Esophagus muscularis mucosa (tissue), 4 donors: ENCODE results near the gene OLA1. TPM values are rescaled to one million over a fixed set of nuclear protein-coding genes. Genes with fewer than 3 reads are reported as not detected.
"Not testable (repeated sequence)": the region's sequence is repeated elsewhere in the genome, so short reads cannot be mapped to it uniquely, and the experiment has no call there.

Experiments used
- DNase-seq: peaks from one replicate; pipeline ENCODE4 v3.0.0-alpha.2; 2017; ENCODE audit errors: extremely low spot score
- H3K27ac ChIP-seq, 4 donors: fragments of 200-600 bp; sonication (generic); replicated peaks in 1 of 4; 1 replicate in 3 of 4; 2 replicates in 1 of 4; pipeline ENCODE4 v1.5.1; 2016 to 2019; ENCODE audit warnings: mild to moderate bottlenecking in 1 of 4
- H3K27me3 ChIP-seq, 4 donors: fragments of 200-600 bp; sonication (generic); one replicate each; pipeline versions ENCODE4 v1.5.1 to v1.6.0; 2016 to 2019
- H3K36me3 ChIP-seq, 4 donors: fragments of 200-600 bp; sonication (generic); one replicate each; pipeline ENCODE4 v1.5.1; 2016 to 2019
- H3K4me1 ChIP-seq, 4 donors: fragments of 200-600 bp; sonication (generic); one replicate each; pipeline ENCODE4 v1.5.1; 2016 to 2019
- H3K4me3 ChIP-seq, 4 donors: fragments of 200-600 bp; sonication (generic); 1 replicate in 2 of 4; 2 replicates in 2 of 4; pipeline ENCODE4 v1.5.1; 2016 to 2019; ENCODE audit warnings: mild to moderate bottlenecking in 4 of 4, moderate library complexity in 1 of 4
- H3K9me3 ChIP-seq, 4 donors: fragments of 200-600 bp; sonication (generic); 1 replicate in 3 of 4; 2 replicates in 1 of 4; pipeline ENCODE4 v1.5.1; 2016 to 2019
- EP300 ChIP-seq: sonication (generic); formaldehyde crosslinking; IDR thresholded peaks from one replicate; pipeline ENCODE4 v1.6.1; 2017; ENCODE audit warnings: antibody characterized with exemption
- POLR2A ChIP-seq: fragments of 450-650 bp; IDR thresholded peaks from one replicate; pipeline ENCODE4 v1.6.1; 2017; ENCODE audit warnings: antibody characterized with exemption, moderate library complexity, mild to moderate bottlenecking, low read depth
- POLR2AphosphoS5 ChIP-seq, 2 donors: sonication (generic); formaldehyde crosslinking; IDR thresholded peaks; one replicate each; pipeline ENCODE4 v1.6.1; 2017; ENCODE audit warnings: antibody characterized with exemption in 2 of 2
- WGBS: methylation state at CpG from one replicate; pipeline ENCODE4 v1.1.5; 2018; 5-methylcytosine and 5-hydroxymethylcytosine counted together
- intact Hi-C: fragments of 100-400 bp; cut with DNase I; formaldehyde crosslinking; loops from one replicate; pipeline ENCODE4 v1.15.1; 2023
- total RNA-seq, 4 donors: library from RNA; depleted of rRNA; stranded (reverse); fragments of >200 nt; gene quantifications; one replicate each; pipeline versions ENCODE4 v1.1.0 to v1.2.1, GENCODE V29; 2016
- TF ChIP-seq, protein P1 (sequence below), 3 experiments: fragments of 200-600 bp in 2 of 3; fragments of 450-650 bp in 1 of 3; sonication (generic) in 2 of 3; IDR thresholded peaks; one replicate each; pipeline ENCODE4 v1.5.1; 2017 to 2019; ENCODE audit warnings: antibody characterized with exemption in 3 of 3, mild to moderate bottlenecking in 2 of 3, moderate library complexity in 1 of 3

Gene OLA1
- total RNA-seq, 4 donors from 2014 or later, result 54.2 to 62.7 (median 60.1) TPM

DNA sequence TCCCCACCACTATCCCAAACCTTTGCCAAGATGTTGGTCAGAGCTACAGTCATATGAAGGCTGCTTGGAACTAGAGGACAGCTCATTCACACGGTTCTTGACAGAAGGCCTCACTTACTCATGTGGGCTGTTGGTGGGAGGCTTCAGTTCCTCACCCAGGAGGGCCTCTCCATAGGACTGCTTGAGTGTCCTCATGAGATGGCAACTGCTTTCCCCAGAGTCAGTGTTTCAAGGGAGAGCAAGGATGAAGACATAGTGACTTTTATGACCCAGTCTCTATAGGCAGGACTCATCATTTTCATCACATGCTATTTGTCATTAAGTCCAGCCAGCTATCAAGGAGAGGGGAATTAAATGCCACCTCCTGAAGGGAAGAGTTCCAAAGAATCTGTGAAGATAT, 33.4 kb upstream of the OLA1 start:
- no peak for DNase-seq

DNA sequence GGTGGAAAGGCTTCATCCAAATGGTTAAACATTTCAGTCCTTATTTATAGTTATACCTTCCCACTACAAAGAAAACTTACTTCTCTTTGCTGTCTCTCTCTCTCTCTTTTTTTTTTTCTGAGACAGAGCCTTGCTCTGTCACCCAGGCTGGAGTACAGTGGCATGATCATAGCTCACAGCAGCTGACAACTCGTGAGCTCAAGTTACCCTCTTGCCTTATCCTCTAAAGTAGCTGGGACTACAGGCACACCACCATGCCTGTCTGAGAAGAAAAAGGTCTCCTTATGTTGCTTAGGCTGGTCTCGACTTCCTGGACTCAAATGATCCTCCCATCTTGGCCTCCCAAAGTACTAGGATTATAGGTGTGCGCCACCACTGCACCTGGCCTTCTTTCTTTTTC, 32.3 kb upstream of the OLA1 start:
- H3K4me3 ChIP-seq, result no peak overlapping the region
- H3K9me3 ChIP-seq, result no peaks in the 10 kb centered on the region
- H3K27me3 ChIP-seq, result no peaks in the 10 kb centered on the region
- 81% methylated on average over 3 of the region's 3 CpGs for WGBS
- no peak for DNase-seq
- H3K36me3 ChIP-seq, result no peaks in the 10 kb centered on the region
- H3K27ac ChIP-seq, result no peak overlapping the region
- no peaks in the 10 kb centered on the region for H3K4me1 ChIP-seq
- intact Hi-C loops, result no loop called here
- TF ChIP-seq, protein P1, sequence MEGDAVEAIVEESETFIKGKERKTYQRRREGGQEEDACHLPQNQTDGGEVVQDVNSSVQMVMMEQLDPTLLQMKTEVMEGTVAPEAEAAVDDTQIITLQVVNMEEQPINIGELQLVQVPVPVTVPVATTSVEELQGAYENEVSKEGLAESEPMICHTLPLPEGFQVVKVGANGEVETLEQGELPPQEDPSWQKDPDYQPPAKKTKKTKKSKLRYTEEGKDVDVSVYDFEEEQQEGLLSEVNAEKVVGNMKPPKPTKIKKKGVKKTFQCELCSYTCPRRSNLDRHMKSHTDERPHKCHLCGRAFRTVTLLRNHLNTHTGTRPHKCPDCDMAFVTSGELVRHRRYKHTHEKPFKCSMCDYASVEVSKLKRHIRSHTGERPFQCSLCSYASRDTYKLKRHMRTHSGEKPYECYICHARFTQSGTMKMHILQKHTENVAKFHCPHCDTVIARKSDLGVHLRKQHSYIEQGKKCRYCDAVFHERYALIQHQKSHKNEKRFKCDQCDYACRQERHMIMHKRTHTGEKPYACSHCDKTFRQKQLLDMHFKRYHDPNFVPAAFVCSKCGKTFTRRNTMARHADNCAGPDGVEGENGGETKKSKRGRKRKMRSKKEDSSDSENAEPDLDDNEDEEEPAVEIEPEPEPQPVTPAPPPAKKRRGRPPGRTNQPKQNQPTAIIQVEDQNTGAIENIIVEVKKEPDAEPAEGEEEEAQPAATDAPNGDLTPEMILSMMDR (IDR thresholded peaks at IDR 0.05), result no peak
- no peak for TF ChIP-seq EP300
- TF ChIP-seq POLR2AphosphoS5 (IDR thresholded peaks at IDR 0.05), result no peak
- TF ChIP-seq POLR2A, result no peak

More for the DNA sequence above, 33.4 kb upstream of the OLA1 start:
- Histone ChIP-seq H3K27me3 (no peaks in the 10 kb centered on the region), H3K4me1 (no peaks in the 10 kb centered on the region), H3K27ac (no peak overlapping the region), H3K36me3 (no peaks in the 10 kb centered on the region), H3K9me3 (no peaks in the 10 kb centered on the region), H3K4me3 (no peak overlapping the region)
- intact Hi-C loops, result no loop called here
- WGBS, result 71% methylated on average over 1 of the region's 1 CpG
- TF ChIP-seq POLR2AphosphoS5 (IDR thresholded peaks at IDR 0.05) (no peak), POLR2A (no peak), EP300 (no peak)
- TF ChIP-seq, protein P1 (IDR thresholded peaks at IDR 0.05), result no peak

DNA sequence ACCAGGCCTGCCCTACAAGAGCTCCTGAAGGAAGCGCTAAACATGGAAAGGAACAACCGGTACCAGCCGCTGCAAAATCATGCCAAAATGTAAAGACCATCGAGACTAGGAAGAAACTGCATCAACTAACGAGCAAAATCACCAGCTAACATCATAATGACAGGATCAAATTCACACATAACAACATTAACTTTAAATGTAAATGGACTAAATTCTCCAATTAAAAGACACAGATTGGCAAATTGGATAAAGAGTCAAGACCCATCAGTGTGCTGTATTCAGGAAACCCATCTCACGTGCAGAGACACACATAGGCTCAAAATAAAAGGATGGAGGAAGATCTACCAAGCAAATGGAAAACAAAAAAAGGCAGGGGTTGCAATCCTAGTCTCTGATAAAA, 21.9 kb upstream of the OLA1 start:
- intact Hi-C loops, H3K27me3 ChIP-seq, H3K27ac ChIP-seq, DNase-seq, H3K4me1 ChIP-seq, H3K4me3 ChIP-seq, H3K36me3 ChIP-seq, H3K9me3 ChIP-seq: not testable (repeated sequence)
- WGBS, result 93% methylated on average over 4 of the region's 6 CpGs

DNA sequence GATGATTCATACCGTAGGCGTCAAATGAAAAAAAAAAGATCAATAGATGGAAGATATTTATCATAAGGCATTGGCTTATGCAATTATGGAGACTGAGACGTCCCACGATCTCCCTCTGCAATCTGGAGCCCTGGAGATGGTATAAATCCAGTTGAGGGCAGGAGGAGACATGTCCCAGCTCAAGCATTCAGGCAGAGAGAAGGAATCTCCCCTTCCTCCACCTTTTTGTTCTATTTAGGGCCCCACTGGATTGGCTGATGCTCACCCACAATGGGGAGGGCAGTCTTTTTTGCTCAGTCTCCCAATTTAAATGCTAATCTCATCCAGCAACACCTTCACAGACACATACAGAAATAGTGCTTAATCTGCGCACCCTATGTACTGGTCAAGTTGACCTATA, 18.0 kb upstream of the OLA1 start:
- H3K4me3 ChIP-seq, result no peak overlapping the region
- WGBS, result 84% methylated on average over 5 of the region's 5 CpGs
- no peak for TF ChIP-seq POLR2AphosphoS5 (IDR thresholded peaks at IDR 0.05)
- TF ChIP-seq, protein P1 (IDR thresholded peaks at IDR 0.05), result no peak
- TF ChIP-seq POLR2A, result no peak
- TF ChIP-seq EP300, result no peak
- H3K27ac ChIP-seq, result no peak overlapping the region
- H3K36me3 ChIP-seq, result no peaks in the 10 kb centered on the region
- intact Hi-C loops, result no loop called here
- DNase-seq, result no peak
- peaks cover 0 to 7% (median 0%) of the 10 kb centered on the region in 4 donors for H3K27me3 ChIP-seq
- H3K9me3 ChIP-seq, result no peaks in the 10 kb centered on the region
- no peaks in the 10 kb centered on the region for H3K4me1 ChIP-seq

DNA sequence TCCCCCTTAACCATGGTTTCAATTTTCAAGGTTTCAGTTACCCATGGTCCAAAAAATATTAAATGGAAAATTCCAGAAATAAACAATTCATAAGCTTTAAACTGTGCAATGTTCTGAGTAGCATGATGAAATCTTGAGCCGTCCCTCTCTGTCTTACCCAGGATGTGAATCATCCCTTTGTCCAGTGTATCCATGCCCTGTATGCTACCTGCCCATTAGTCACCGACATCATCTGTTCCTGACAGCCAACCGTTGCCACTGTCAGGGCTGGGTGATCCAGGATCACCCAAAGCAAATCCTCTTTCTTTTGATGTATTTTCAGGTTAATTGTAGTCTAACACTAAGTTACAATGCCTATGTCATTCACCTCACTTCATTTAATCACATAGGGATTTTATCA, 15.7 kb upstream of the OLA1 start:
- Histone ChIP-seq H3K27me3 (peaks cover 0 to 7% (median 0%) of the 10 kb centered on the region in 4 donors), H3K4me3 (no peak overlapping the region), H3K9me3 (no peaks in the 10 kb centered on the region), H3K36me3 (no peaks in the 10 kb centered on the region), H3K27ac (no peak overlapping the region), H3K4me1 (no peaks in the 10 kb centered on the region)
- WGBS, result 64% methylated on average over 3 of the region's 3 CpGs
- no peak for DNase-seq
- TF ChIP-seq, protein P1 (IDR thresholded peaks at IDR 0.05), result no peak
- TF ChIP-seq EP300, result no peak
- no peak for TF ChIP-seq POLR2AphosphoS5 (IDR thresholded peaks at IDR 0.05)
- no peak for TF ChIP-seq POLR2A
- intact Hi-C loops, result no loop called here
